NCI-H2081 treated with DMSO at 0.1 percent for 48 hours (cell line): ENCODE data around the gene RASL11B.
"Not testable (repeated sequence)": the region's sequence is repeated elsewhere in the genome, so short reads cannot be mapped to it uniquely, and the experiment has no call there.

ENCODE experiments used
- DNase-seq: peaks from one replicate; lab custom pipeline; 2025; lab: John Stamatoyannopoulos, UW

RASL11B gene

GRCh38 chr4:52861879-52862616 lies at the start of gene RASL11B:
Gene RASL11B, plus strand, starts transcription at chr4:52862317. Its CDS starts 191 bp downstream, at chr4:52862508.
- peak; percentile 14 for DNase-seq

- DNase-seq: no peak
Observed at GRCh38 chr4:52813546-52813945, 48.6 kb upstream of the RASL11B start.

- no peak for DNase-seq
Observed at GRCh38 chr4:52822583-52822971, 39.5 kb upstream of the RASL11B start.

GRCh38 chr4:52822972-52823701 lies 39.0 kb upstream of the RASL11B start:
- no peak for DNase-seq

GRCh38 chr4:52823702-52824092 lies 38.4 kb upstream of the RASL11B start:
- no peak for DNase-seq

- no peak for DNase-seq
Observed at GRCh38 chr4:52824270-52824602, 37.9 kb upstream of the RASL11B start.

- DNase-seq: no peak
Observed at GRCh38 chr4:52824603-52825459, 37.3 kb upstream of the RASL11B start.

- DNase-seq: no peak
Observed at GRCh38 chr4:52825460-52826090, 36.5 kb upstream of the RASL11B start.

GRCh38 chr4:52833941-52834525 lies 28.1 kb upstream of the RASL11B start:
- DNase-seq: no peak

- DNase-seq: not testable (repeated sequence)
Observed at GRCh38 chr4:52834641-52835456, 27.3 kb upstream of the RASL11B start.

GRCh38 chr4:52836120-52836519 lies 26.0 kb upstream of the RASL11B start:
- no peak for DNase-seq

GRCh38 chr4:52836678-52837077 lies 25.4 kb upstream of the RASL11B start:
- no peak for DNase-seq

GRCh38 chr4:52837716-52838558 lies 24.2 kb upstream of the RASL11B start:
- DNase-seq: no peak

- DNase-seq: no peak
Observed at GRCh38 chr4:52838729-52839586, 23.2 kb upstream of the RASL11B start.

GRCh38 chr4:52840531-52841370 lies 21.4 kb upstream of the RASL11B start:
- no peak for DNase-seq

GRCh38 chr4:52841682-52842456 lies 20.2 kb upstream of the RASL11B start:
- DNase-seq: no peak

GRCh38 chr4:52842792-52843191 lies 19.3 kb upstream of the RASL11B start:
- DNase-seq: no peak
